NCI-H2081 treated with DMSO at 0.1 percent for 48 hours (cell line): ENCODE results near the gene MPP3.
"Not testable (repeated sequence)": the region's sequence is repeated elsewhere in the genome, so short reads cannot be mapped to it uniquely, and the experiment has no call there.

Source experiments
- DNase-seq: peaks from one replicate; lab custom pipeline; 2025; lab: John Stamatoyannopoulos, UW

Gene MPP3, protein sequence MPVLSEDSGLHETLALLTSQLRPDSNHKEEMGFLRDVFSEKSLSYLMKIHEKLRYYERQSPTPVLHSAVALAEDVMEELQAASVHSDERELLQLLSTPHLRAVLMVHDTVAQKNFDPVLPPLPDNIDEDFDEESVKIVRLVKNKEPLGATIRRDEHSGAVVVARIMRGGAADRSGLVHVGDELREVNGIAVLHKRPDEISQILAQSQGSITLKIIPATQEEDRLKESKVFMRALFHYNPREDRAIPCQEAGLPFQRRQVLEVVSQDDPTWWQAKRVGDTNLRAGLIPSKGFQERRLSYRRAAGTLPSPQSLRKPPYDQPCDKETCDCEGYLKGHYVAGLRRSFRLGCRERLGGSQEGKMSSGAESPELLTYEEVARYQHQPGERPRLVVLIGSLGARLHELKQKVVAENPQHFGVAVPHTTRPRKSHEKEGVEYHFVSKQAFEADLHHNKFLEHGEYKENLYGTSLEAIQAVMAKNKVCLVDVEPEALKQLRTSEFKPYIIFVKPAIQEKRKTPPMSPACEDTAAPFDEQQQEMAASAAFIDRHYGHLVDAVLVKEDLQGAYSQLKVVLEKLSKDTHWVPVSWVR

DNA sequence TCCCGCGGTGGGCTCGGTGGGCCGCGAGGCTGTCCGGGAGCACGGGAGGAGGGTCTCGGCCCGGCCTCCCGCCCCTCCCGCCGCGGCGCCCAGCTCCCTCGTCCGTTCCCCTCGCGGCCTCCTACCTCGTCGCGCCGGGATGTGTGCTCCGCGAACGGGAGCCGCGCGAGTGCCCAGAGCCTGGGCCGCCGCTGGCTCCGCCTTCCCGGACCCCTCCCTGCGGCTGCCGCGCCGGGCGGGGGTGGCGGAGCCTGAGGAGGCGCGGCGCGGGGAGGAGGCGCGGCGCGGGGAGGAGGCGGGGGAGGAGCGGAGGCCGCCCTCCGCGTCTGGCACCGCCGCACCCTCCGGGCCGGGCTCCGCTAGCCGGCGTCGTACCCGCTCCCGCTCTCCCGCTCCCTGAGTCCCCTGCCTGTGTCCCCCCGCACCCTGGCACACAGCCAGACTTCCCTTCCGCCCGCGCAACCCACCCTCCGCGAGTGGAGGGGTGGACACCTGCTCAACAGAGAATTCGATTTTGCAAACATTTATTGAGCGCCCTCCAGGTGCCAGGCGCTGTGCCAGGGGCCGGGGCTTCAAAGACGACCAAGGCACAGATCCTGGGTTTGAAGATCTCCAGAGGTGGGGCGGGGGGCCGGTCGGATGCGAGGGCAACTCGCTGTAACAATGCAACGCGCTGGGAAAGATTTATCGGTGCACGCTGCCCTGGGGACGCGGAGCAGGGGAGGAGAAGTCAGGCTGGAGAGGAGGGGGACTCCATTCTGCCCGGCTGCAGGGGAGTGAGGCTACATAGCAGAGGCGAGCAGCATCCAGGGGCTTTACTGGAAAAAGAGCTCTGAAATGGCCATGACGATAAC is at the start of gene MPP3:
MPP3 (minus strand) TSS at position 171 of the 854 bp plus-strand sequence. CDS start 1,240 bp downstream, outside the sequence.
- DNase-seq: no peak

DNA sequence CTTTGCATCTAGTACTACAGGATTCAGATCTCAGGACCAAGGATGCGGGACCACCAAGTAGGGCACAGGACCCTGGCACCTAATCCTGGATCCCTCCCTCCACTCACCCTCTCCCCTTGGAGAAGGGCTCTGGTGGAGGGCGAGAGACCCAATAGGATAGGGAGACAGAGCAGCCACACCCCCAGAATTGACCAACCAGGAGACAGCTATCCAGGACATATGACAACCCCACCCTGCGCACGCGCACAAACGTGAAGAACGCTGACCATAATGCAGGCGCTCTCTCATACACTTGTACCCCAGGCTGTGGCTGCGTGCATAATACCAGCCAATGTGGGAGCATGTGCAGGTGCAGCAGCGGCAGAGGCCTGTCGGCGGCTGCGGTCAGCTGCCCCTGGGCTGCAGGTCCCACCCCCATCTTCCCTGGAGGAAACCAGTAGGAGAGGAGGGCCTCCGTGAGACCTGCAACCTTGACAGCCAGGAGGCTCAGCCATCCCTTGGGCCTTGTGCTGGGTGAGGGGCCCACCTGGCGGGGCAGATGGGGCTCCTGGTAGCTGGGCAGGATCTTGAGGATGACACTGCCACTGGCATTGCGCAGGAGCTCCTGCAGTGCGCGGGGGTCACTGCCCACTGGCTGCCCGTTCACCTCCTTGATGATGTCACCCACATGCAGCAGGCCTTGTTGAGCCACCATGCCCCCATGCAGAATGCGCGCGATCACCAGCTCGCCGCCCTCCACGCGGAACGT is 49.0 kb upstream of the MPP3 start:
- DNase-seq: no peak

DNA sequence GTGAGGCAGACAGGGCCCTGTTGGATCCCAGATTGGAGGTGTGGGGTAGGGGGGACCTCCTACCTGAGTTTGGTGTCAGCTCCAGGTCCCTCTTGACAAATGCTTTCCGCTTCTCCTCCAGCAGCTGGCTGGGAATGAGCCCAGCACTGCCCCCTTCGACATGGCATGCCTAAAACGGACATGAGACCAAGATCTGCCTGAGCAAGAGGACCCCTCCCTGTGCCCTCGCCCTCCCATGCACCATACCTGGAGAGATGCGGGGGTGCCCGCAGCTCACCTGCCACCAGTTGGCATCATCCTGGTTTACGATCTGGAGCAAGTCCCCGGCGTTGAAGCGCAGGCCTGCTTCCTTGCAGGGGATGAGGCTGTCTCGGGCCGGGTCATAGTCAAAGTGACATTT is 48.2 kb upstream of the MPP3 start:
- no peak for DNase-seq

DNA sequence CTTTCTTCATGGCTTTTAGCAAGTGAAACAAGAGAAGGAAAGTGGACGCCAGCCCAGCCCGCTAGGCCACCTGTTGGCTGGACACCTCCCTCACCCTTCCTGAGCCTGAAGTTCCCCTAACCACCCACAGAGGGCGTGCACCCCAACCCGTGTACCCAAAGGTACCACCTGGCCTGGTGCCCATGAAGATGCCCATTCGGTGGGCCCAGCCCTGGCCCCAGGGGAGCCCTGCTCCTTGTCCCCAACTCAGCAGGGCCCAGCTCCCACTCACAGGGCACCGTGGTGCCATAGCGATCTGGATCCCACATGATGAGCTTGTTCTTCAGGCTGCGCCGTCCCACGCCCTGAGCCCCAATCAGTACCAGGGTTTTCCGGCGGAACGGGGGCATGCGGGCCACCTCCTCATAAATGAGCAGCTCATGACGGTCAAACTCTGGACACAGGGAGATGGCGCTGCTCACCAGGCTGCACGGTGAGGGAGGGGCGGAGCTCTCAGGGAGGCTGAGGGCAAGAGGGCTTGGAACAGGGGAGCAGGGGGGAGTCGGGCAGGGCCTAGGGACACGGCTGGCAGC is 47.6 kb upstream of the MPP3 start:
- DNase-seq: no peak

DNA sequence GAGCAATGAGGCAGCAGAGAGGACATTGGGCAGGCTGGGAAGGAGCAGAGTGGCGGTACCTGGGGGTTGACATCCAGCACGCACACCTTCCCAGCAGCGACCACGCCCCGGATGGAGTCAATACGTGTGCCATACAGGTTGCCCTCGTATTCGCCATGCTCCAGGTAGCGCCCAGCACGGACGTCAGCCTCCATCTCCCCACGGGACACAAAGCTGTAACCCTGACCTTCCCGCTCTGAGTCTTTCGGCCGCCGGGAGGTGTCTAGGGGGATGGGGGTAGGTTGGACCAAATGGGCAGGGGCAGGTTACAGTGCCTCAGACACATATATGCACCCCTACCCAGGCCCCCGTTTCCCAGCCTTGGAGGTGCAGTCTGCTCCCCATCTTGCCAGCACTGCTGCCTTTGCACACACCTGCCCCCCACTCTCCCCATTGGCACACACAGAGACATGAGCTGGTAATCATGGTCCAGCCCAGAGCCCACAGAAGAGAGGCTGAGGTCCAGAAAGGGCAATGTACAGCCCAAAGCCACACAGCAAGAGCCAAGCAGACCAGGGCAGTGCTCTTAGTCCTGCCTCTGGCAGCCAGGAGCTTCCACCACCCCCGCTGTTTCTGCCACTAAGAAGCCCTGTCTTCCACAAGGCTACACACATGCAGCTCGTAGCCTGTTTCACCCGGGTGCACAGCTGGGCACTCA is 46.9 kb upstream of the MPP3 start:
- no peak for DNase-seq

DNA sequence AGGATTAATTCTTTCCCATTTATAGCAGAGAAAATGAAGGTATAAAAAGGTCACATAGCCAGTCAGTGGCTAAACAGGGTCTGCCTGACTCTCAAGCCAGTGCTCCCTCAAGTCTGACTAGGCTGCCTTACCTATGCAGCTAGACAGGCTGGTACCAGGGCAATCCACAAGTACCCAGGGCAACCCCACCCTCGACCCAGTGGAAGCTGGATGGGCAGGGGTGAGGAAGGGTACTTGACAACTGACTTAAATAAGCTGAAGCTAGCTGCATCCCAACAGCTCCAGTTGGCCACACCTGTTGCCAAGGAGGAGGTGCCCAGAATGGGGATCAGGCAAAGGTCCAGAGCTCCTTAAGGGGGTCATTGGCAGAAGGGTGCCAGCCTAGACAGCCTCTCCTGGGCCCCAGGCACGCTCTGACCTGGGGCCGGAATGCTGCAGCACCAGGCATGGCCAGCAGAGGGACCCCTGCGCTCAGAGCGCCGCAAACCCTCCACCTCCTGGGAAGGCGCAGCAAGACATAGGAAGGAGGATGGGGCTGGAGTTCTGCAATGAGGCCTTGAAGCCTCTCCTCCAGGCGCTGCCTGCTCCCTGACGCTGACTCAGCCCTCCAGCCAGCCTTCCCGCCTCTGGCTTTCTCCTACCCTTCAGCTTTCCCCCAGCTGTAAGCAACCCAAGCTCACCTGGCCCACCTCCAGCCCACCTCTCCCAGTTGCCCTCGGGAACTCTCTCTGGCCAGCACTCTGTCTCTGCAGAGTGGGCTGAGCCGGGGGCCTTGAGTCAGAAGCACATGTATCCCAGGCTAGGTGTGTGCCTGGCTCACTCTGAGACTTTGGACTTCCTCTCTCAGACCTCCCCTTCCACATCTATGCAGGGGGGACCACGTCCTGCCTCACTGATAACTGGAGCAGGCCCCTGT is 45.6 kb upstream of the MPP3 start:
- no peak for DNase-seq

DNA sequence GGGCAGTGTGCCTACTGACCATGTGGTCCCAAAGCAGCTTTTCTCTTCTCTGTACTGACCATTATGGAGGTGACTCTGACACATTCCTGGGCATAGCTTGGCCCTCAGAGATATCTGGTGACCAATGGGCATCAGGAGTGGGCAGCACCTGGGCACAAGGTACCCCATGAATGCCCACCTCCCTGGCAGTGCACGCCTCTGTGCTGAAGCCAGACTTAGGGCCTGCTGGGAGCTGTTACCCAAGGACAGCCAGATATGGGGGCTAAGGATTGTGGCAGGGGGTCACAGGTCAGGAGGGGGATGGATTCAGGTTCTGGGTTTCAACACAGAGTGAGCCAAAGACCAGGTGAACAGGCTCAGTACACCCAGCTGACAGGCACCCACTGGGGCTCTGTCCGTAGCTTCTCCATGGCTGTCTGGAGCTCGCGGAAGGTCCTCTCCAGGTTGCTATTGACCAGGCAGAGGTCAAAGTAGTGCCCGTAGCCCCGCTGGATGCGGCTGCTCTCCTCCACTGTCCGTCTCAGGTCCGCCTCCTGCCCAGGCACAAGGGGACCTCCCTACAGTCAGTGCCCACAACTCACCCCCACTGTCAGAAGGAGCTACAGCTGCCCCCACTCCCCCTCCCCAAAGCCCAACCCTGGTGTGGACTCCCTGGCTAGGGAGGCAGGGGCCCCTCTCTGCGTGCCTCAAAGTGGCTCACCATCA is 44.7 kb upstream of the MPP3 start:
- no peak for DNase-seq

DNA sequence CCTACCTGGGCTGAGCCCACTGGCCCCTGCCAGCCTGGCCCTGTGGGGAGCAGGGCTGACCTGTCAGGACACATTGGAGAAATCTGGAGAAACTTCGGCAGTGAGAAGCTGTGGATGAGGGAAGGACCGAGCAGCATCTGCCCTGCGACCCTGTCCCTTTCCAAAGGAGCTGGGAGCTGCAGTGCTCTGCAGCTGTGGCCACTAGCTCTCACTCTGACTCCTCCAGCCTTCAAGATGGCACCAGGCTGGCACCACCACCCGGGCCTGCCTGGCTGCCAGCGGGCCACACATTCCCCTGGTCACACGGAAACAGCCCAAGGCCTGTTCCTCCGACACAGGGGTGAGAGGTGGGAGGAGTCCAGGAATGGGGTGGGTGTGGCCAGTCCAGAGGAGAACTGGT is 44.1 kb upstream of the MPP3 start:
- DNase-seq: no peak

DNA sequence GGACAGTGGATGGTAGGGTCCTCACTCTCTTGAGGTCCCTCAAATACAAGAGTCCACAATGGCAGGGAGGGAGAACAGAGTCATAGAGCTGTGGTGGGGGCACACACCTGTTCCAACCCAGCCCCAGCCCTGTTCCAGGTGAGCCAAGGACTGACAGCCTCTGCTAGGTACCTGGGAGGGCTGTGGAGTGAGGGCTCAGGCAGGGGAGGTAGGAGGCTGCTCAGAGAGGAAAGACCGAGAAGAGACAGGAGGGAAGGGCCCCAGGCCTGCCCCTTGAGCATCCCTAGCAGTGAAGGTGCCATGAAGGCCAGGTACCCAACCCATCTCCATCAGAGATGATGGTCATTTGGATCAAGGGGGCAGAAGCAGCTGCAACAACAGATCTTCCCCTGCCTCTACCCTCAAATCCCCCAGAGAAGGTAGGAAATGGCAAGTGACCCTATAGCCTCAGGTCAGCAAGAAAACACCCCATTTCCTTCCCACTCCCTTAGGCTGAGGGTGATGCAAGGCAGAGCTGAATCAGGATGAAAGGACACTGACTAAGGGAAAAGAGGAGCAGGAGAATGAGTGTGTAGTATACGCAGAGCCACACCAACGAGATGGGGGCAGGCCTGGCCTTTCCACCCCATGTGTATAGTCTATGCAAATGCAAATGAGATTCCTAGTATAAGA is 42.7 kb upstream of the MPP3 start:
- DNase-seq: no peak

DNA sequence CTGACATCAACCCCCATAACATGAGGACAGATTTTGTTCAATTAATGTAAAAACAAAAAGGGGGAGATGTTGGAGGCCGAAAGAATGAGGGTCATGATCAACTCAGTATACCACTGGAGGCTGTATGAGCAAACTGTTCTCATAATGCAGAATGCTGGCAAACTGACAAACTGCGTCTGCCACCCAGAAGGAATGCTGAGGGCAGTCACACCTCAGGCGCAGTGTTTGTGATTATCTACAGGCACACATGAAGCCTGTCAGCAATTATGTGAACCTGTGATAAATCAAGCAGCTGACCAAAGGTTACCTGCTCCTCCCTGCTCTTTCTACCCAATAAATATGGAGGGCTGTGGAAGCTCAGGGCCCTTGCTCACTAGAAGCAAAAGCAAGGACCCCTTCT is 41.3 kb upstream of the MPP3 start:
- no peak for DNase-seq

DNA sequence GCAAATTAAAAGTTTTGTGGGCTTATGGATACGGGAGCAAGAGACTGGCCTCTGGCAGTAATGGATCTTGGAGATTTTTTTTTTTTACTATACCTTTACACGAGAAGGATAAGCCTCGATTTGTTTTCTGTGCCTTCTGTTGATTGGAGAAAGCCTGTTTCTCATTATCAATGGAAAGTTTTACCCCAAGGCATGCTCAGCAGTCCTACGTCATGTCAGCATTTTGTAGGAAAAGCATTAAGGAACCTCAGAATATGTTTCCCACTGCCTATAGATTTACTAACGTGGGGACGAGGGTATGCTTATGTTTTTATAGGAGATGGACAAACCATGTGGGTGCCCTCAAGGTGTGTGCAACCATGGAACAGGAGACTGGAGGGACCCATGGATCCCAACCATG is 40.9 kb upstream of the MPP3 start:
- DNase-seq: no peak

DNA sequence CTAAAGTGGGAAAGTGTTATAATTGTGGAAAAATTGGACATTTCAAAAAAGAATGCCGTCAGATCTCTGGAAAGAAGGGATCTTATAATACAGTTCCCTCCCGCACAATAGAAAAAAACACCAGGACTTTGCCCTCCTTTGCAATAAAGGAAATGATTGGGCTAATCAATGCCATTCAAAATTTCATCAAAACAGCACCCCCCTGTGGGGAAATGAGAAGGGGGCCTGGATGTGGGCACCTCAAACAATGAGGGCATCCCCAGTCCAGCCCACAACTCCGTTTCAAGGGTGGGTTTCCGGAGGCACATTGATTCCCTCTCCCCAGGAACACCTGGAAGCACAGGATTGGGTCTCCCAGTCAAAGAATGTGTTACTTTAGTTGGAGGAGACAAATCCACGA is 40.1 kb upstream of the MPP3 start:
- no peak for DNase-seq

DNA sequence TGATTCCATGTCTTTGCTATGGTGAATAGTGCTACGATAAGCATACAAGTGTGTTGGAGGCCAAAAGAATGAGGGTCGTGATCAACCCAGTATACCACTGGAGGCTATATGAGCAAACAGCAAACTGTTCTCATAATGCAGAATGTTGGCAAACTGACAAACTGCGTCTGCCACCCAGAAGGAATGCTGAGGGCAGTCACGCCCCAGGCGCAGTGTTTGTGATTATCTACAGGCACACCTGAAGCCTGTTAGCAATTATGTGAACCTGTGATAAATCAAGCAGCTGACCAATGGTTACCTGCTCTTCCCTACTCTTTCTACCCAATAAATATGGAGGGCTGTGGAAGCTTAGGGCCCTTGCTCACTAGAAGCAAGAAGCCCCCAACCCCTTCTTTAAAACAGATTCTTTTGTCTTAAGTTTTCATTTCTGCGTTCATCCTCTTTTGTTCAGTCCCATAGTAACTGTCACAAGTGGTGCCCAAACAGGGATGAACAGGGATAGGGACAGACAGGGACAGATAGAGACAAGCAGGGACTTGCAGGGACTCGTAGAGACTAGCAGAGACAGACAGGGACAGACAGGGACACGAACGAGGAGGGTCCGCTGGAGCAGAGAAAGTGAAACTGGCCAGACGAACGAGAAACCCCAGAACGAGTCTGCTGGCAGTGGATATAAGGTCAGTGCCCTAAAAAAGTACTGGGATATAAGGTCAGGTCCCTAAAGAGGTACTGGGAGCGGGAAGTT is 39.2 kb upstream of the MPP3 start:
- DNase-seq: no peak

DNA sequence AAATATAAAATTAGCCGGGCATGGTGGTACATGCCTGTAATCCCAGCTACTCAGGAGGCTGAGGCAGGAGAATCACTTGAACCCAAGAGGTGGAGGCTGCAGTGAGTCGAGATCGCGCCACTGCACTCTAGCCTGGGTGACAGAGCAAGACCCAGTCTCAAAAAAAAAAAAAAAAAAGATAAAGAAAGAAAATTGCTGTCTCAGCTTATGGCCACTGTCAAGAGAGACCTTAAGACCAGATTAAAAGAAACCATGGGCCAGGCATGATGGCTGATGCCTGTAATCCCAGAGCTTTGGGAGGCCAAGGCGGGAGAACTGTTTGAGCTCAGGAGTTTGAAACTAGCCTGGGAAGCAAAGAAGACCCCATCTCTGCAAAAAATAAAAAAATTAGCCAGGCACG is 36.1 kb upstream of the MPP3 start:
- not testable (repeated sequence) for DNase-seq

DNA sequence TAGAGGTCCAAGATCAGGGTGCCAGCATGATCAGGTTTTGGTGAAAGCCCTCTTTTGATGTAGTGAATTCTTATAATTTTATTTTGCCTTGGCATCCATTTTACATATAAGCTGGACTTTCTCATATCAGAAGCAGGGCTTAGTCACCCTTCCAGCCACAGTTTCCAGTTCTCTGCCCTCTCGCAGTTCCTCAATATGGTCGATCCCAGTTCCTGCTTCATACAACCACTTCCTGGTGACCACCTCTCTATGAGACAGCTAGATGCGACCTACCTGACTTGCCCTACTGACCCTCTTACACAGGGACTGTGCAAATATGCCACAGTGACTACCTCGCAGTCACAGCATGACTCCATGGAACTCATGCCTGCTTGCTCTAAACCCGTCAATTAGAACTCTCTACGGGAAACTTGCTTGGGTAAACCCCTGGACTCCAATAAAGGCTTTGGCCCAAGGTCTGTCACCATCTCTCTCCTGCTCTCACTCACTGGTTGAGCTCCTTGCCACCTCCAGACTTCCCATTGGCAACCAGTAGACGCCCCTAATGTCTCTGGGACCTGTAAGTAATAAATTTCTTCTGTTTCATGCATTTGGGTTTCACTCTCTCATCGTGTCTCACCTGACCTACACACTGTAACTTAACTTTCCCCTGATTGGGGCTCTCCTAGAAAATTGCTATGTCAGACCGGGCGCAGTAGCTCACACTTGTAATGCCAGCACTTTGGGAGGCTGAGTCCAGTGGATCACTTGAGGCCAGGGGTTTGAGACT is 35.5 kb upstream of the MPP3 start:
- DNase-seq: no peak

DNA sequence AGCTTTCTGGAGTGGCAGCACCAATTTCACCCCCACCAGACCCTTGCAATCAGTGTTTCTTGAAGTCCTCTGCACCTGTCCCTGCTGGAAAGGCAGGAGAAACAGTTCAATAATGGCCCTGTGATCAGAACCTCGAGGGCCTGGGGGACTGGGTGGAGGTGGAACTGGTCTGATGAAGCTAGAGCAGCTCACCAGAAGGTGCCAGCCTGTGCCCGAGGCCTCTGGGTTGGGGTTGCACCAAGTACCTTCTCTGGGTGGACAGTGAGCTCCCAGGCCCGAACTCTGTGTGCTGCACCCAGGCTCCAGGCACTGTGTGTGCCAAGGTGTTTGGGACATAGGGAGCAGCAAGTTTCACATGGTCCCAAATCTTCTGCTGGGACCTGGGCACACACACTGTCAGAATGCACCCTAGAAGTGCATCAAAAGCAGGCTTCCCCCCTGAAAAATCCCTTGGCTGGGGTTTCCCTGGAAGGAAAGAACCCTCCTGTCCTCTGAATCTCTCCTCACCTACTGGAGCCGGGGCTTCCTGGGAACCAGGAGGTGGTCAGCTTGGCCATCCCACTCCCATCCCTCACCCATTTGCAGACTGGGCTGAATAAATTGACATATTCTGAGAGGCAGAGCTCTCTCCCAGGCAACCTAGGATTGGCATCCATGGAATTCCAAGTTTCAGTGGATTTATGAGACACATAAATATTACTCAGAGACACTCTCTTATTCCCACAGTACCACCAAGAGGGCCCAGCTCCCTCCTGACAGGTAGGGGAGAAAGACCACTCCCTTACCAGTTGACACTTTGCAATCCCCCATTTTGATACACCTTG is 31.4 kb upstream of the MPP3 start:
- DNase-seq: no peak

DNA sequence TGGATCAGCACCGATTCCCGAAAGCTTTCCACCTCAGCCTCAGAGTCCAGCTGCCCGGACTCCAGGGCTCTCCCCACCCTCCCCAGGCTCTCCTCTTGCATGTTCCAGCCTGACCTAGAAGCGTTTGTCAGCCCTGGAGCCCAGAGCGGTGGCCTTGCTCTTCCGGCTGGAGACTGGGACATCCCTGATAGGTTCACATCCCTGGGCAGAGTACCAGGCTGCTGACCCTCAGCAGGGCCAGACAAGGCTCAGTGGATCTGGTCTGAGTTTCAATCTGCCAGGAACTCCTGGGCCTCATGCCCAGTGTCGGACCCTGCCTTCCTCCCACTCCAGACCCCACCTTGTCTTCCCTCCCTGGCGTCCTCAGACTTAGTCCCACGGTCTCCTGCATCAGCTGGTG is 29.0 kb upstream of the MPP3 start:
- DNase-seq: no peak
